Stimulated activated naive CD4-positive, alpha-beta T cell treated with Interleukin-2 at 50 U/mL for 16 hours (primary cell): Measurements from ENCODE around the gene CCNJ.

Source experiments
- DNase-seq: peaks from one replicate; lab custom pipeline; 2025; lab: John Stamatoyannopoulos, UW

Gene CCNJ

GRCh38 chr10:96056787-96057186 is 13.4 kb downstream of the CCNJ start:
- no peak for DNase-seq

- no peak for DNase-seq
Observed at GRCh38 chr10:96061232-96061631, 17.8 kb downstream of the CCNJ start.

GRCh38 chr10:96072674-96073073 is 29.3 kb downstream of the CCNJ start:
- no peak for DNase-seq

- no peak for DNase-seq
Observed at GRCh38 chr10:96073722-96074121, 30.3 kb downstream of the CCNJ start.

- no peak for DNase-seq
Observed at GRCh38 chr10:96074776-96075175, 31.4 kb downstream of the CCNJ start.

GRCh38 chr10:96075977-96076376 is 32.6 kb downstream of the CCNJ start:
- DNase-seq, result no peak

GRCh38 chr10:96077156-96077555 is 33.8 kb downstream of the CCNJ start:
- DNase-seq, result no peak

- DNase-seq, result no peak
Observed at GRCh38 chr10:96082153-96082552, 38.8 kb downstream of the CCNJ start.

GRCh38 chr10:96082748-96083147 is 39.4 kb downstream of the CCNJ start:
- DNase-seq, result no peak

- no peak for DNase-seq
Observed at GRCh38 chr10:96089116-96089515, 45.7 kb downstream of the CCNJ start.

- DNase-seq, result peak; percentile 88
Observed at GRCh38 chr10:96089670-96090462, 46.5 kb downstream of the CCNJ start.

- no peak for DNase-seq
Observed at GRCh38 chr10:96090463-96090800, 47.0 kb downstream of the CCNJ start.

GRCh38 chr10:96092999-96093767 is 49.8 kb downstream of the CCNJ start:
- no peak for DNase-seq

- DNase-seq, result no peak
Observed at GRCh38 chr10:96093948-96094347, 50.6 kb downstream of the CCNJ start.

GRCh38 chr10:96096958-96097357 is 53.6 kb downstream of the CCNJ start:
- no peak for DNase-seq

GRCh38 chr10:96097865-96098264 is 54.5 kb downstream of the CCNJ start:
- no peak for DNase-seq

- DNase-seq, result no peak
Observed at GRCh38 chr10:96107623-96108038, 64.2 kb downstream of the CCNJ start.
